ENCODE results near the gene ITM2C.
A peak's percentile ranks its signal among the peaks of the same experiment; 100 is the strongest.

Gene ITM2C

GRCh38 chr2:230875347-230876315 is 10.9 kb downstream of the ITM2C start:
- H3K79me2 ChIP-seq (ENCODE audit: control insufficient read depth, low read length) = no peaks in the 10 kb centered on the region
- no peak overlapping the region for H3K4me2 ChIP-seq (ENCODE audit: low read length)
- no peaks in the 10 kb centered on the region for H3K9me3 ChIP-seq (ENCODE audit: control insufficient read depth, insufficient read depth, low read length)
- no peaks in the 10 kb centered on the region for H3K27me3 ChIP-seq (ENCODE audit: control insufficient read depth, low read length)
- H3K4me1 ChIP-seq (ENCODE audit: control insufficient read depth, low read length) = peaks cover 58% of the 10 kb centered on the region
- H3K4me3 ChIP-seq (ENCODE audit: low read length) = no peak overlapping the region
- H3K9me2 ChIP-seq (replicated peaks; ENCODE audit: control insufficient read depth, low read length) = no peaks in the 10 kb centered on the region
- H3K36me3 ChIP-seq (ENCODE audit: control insufficient read depth, low read length) = no peaks in the 10 kb centered on the region
- no peaks in the 10 kb centered on the region for H3F3A ChIP-seq (ENCODE audit: control insufficient read depth, insufficient read depth)
- H3K27ac ChIP-seq (ENCODE audit: low read depth, low read length) = no peak overlapping the region
- H4K20me1 ChIP-seq (ENCODE audit: control insufficient read depth, insufficient read depth, low read depth, low read length) = no peaks in the 10 kb centered on the region
- TF ChIP-seq CTCF (IDR thresholded peaks at IDR 0.05; ENCODE audit: low read depth, low read length, poor library complexity, severe bottlenecking) (no peak), EZH2phosphoT487 (IDR thresholded peaks at IDR 0.05; ENCODE audit: borderline replicate concordance, low read length) (no peak)

GRCh38 chr2:230877116-230877758 is 12.5 kb downstream of the ITM2C start:
- Histone ChIP-seq H3K4me2 (ENCODE audit: low read length) (peak overlapping the region; percentile 56), H3K4me1 (ENCODE audit: control insufficient read depth, low read length) (peaks cover 47% of the 10 kb centered on the region), H3K79me2 (ENCODE audit: control insufficient read depth, low read length) (no peaks in the 10 kb centered on the region), H3K9me3 (ENCODE audit: control insufficient read depth, insufficient read depth, low read length) (no peaks in the 10 kb centered on the region), H3K27me3 (ENCODE audit: control insufficient read depth, low read length) (no peaks in the 10 kb centered on the region), H3F3A (ENCODE audit: control insufficient read depth, insufficient read depth) (no peaks in the 10 kb centered on the region), H3K27ac (ENCODE audit: low read depth, low read length) (peak overlapping the region; percentile 68), H3K9me2 (replicated peaks; ENCODE audit: control insufficient read depth, low read length) (no peaks in the 10 kb centered on the region), H3K36me3 (ENCODE audit: control insufficient read depth, low read length) (no peaks in the 10 kb centered on the region), H3K4me3 (ENCODE audit: low read length) (peak overlapping the region; percentile 47), H4K20me1 (ENCODE audit: control insufficient read depth, insufficient read depth, low read depth, low read length) (no peaks in the 10 kb centered on the region)
- TF ChIP-seq EZH2phosphoT487 (IDR thresholded peaks at IDR 0.05; ENCODE audit: borderline replicate concordance, low read length) = no peak
- TF ChIP-seq CTCF (IDR thresholded peaks at IDR 0.05; ENCODE audit: low read depth, low read length, poor library complexity, severe bottlenecking) = no peak

GRCh38 chr2:230877759-230878598 is 13.2 kb downstream of the ITM2C start:
- H3K79me2 ChIP-seq (ENCODE audit: control insufficient read depth, low read length) = no peaks in the 10 kb centered on the region
- H3K9me3 ChIP-seq (ENCODE audit: control insufficient read depth, insufficient read depth, low read length) = no peaks in the 10 kb centered on the region
- H3K9me2 ChIP-seq (replicated peaks; ENCODE audit: control insufficient read depth, low read length) = no peaks in the 10 kb centered on the region
- no peaks in the 10 kb centered on the region for H3K27me3 ChIP-seq (ENCODE audit: control insufficient read depth, low read length)
- peak overlapping the region; percentile 47 for H3K4me3 ChIP-seq (ENCODE audit: low read length)
- peaks cover 39% of the 10 kb centered on the region for H3K4me1 ChIP-seq (ENCODE audit: control insufficient read depth, low read length)
- no peaks in the 10 kb centered on the region for H3K36me3 ChIP-seq (ENCODE audit: control insufficient read depth, low read length)
- no peaks in the 10 kb centered on the region for H3F3A ChIP-seq (ENCODE audit: control insufficient read depth, insufficient read depth)
- H4K20me1 ChIP-seq (ENCODE audit: control insufficient read depth, insufficient read depth, low read depth, low read length) = no peaks in the 10 kb centered on the region
- TF ChIP-seq EZH2phosphoT487 (IDR thresholded peaks at IDR 0.05; ENCODE audit: borderline replicate concordance, low read length) (no peak), CTCF (IDR thresholded peaks at IDR 0.05; ENCODE audit: low read depth, low read length, poor library complexity, severe bottlenecking) (no peak)
- H3K27ac ChIP-seq (ENCODE audit: low read depth, low read length) = peak overlapping the region; percentile 68
- H3K4me2 ChIP-seq (ENCODE audit: low read length) = peak overlapping the region; percentile 56
